WERI-Rb-1 (cell line): ENCODE results near the gene CCBE1.

Experiments used
- DNase-seq: peaks from one replicate; pipeline ENCODE4 v3.0.0-alpha.2; 2020
- H3K27ac ChIP-seq: fragments of 250-450 bp; sonication (Bioruptor Pico); 2 replicates; pipeline ENCODE4 v1.5.1; 2020; ENCODE audit warnings: mild to moderate bottlenecking, moderate library complexity
- H3K27me3 ChIP-seq: fragments of 250-450 bp; sonication (Bioruptor Pico); 2 replicates; pipeline ENCODE4 v1.5.1; 2021; ENCODE audit warnings: mild to moderate bottlenecking, low read depth, moderate library complexity; ENCODE audit not compliant: insufficient read depth, severe bottlenecking
- H3K36me3 ChIP-seq: fragments of 250-450 bp; sonication (Bioruptor Pico); 2 replicates; pipeline ENCODE4 v1.5.1; 2020; ENCODE audit warnings: mild to moderate bottlenecking, moderate library complexity
- H3K4me3 ChIP-seq: 2 replicates; pipeline ENCODE4 v1.5.1; 2011; ENCODE audit warnings: low read depth, mild to moderate bottlenecking, control low read depth, low read length
- H3K9me3 ChIP-seq: fragments of 250-450 bp; sonication (Bioruptor Pico); 2 replicates; pipeline ENCODE4 v1.5.1; 2021; ENCODE audit warnings: mild to moderate bottlenecking, moderate library complexity; ENCODE audit not compliant: severe bottlenecking
- TF ChIP-seq, protein P1 (sequence below): IDR thresholded peaks from 2 replicates; pipeline ENCODE4 v1.5.1; 2011; ENCODE audit warnings: low read depth, mild to moderate bottlenecking, control low read depth, inconsistent platforms, low read length

CCBE1 gene

DNA sequence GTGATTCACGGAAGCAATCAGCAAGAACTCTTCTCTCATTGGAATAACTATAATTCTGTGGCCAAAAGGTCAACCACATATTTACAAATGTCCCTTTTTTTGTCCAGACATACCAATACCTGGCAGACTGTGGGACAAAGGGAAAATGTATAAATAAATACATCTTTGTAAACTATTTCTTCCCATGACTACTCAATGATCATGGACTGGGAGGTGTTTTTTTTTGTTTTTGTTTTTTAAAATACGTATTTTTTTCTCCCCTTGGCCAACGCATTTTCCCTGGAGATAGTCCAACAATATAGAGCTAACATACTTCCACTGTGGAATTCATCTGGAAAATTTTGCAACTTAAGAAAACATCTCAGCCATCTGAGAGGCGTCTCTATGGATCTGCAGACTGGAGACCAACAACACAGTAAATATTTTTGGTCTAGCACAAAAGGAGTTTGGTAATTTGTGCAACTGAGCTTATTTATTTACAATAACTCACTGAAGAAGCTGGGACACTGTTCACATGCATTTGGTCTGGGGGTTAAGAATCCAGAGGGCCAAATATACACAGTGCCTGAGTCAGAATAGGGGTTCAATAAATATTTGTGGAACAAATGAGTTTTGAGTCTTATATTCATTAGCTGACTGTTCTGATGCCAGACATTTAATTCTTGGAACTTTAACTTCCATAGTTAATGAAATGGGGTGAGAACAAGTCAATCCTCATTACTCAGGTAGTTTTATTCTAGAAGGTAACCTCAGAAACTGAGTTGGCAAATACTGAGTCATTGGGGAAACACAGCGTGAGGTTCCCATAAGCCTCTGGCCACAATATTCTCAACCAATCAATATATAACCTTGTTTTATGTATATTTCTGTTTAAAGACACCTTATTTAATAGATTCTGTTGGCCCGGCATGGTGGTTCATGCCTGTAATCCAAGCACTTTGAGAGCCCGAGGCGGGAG lies 36.2 kb downstream of the CCBE1 start:
- Histone ChIP-seq H3K27ac (no peak overlapping the region), H3K27me3 (no peaks in the 10 kb centered on the region), H3K36me3 (no peaks in the 10 kb centered on the region), H3K4me3 (no peak overlapping the region), H3K9me3 (no peaks in the 10 kb centered on the region)
- TF ChIP-seq, protein P1, sequence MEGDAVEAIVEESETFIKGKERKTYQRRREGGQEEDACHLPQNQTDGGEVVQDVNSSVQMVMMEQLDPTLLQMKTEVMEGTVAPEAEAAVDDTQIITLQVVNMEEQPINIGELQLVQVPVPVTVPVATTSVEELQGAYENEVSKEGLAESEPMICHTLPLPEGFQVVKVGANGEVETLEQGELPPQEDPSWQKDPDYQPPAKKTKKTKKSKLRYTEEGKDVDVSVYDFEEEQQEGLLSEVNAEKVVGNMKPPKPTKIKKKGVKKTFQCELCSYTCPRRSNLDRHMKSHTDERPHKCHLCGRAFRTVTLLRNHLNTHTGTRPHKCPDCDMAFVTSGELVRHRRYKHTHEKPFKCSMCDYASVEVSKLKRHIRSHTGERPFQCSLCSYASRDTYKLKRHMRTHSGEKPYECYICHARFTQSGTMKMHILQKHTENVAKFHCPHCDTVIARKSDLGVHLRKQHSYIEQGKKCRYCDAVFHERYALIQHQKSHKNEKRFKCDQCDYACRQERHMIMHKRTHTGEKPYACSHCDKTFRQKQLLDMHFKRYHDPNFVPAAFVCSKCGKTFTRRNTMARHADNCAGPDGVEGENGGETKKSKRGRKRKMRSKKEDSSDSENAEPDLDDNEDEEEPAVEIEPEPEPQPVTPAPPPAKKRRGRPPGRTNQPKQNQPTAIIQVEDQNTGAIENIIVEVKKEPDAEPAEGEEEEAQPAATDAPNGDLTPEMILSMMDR: no peak
- no peak for DNase-seq

DNA sequence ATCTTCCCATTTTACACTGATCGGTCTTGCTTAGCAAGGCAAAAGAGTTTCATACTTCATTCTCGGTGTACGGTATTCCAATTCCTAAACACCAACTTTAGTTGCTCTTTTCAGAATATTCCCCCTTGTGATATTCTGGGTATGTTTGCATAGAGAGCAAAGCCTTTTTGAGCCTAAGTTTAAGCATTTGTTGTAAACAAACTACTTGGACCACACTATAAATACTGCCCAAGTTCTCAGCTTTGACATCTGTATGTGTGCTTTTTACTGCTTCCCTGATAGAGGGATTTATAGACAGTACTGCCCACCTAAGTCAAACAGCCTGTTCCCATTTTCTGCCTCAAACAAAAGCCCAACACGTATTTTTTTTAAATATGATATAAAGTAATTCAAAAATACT lies 36.9 kb downstream of the CCBE1 start:
- TF ChIP-seq, protein P1: no peak

DNA sequence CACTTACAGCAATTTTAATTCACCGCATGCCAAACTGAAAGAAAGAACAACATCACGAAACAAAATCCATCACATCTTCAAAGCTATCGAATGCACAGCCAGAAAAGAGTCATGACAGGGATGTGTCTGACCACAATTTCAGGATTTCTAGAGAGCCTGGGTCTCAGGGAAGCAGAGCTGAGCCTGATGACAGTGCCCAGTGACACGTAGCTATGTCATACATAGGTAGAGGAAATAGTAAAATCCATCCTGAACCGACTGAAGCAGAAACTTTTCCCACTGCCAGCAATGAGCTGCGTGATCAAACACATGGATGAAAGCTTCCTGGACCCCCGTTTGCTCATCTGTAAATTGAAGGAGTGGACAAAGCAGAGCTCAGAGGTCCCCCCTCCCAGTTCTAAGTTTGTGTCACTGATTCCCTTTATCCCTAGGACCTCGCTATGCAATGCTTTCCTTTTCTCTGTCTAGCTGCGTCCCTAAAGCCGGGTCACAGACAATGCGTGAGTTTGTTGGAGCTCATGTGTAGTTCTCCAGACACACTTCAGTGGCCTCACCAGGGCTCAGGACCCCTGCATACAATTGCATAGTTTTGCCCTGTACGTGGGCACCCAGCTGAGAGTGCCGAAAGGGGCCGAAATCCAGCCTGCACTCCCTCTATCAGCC lies 37.6 kb downstream of the CCBE1 start:
- no peak overlapping the region for H3K27ac ChIP-seq
- no peaks in the 10 kb centered on the region for H3K9me3 ChIP-seq
- DNase-seq: no peak
- H3K27me3 ChIP-seq: no peaks in the 10 kb centered on the region
- H3K4me3 ChIP-seq: no peak overlapping the region
- TF ChIP-seq, protein P1: no peak
- no peaks in the 10 kb centered on the region for H3K36me3 ChIP-seq

More for the DNA sequence above, 36.9 kb downstream of the CCBE1 start:
- H3K27me3 ChIP-seq: no peaks in the 10 kb centered on the region
- no peak overlapping the region for H3K27ac ChIP-seq
- no peak for DNase-seq
- no peaks in the 10 kb centered on the region for H3K36me3 ChIP-seq
- no peak overlapping the region for H3K4me3 ChIP-seq
- no peaks in the 10 kb centered on the region for H3K9me3 ChIP-seq

DNA sequence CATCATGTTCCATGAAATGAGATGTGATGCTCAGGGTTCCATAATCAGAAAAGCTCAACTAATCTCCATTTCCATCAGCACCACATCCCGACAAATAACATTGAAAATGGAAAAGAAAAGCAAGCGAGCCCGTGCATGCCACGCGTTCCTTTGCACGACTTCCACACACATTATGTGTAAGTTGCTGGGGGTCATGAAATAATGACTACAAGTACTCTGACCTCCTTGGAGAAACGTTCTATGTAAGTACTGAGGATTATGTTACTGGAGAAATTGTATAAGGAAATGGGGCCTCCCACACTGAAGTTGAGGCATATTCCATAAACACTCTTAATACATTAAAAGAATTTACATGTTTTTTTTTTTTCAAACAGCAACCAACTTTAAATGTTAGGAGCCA lies 38.3 kb downstream of the CCBE1 start:
- Histone ChIP-seq H3K4me3 (no peak overlapping the region), H3K27ac (no peak overlapping the region), H3K9me3 (no peaks in the 10 kb centered on the region), H3K27me3 (no peaks in the 10 kb centered on the region), H3K36me3 (no peaks in the 10 kb centered on the region)
- DNase-seq: no peak
- TF ChIP-seq, protein P1: no peak

DNA sequence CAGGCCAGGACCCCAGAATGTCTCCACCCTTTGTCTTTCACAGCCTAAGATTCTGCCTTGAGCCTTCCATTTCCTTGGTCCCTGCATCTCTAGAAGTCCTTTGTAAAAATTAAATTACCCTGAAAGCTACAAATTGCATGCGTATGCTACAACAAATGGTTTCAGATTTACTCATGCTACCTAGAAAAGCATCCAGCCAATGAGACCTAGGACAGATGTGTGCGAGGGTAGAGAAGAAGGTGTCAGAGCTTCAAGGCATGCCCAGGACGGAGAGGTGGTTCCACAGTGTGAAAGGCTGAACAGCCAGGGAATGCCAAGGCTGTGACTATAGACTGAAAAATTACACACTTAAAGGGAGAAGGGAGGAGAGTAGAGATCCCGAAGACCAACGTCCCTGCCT lies 40.2 kb downstream of the CCBE1 start:
- H3K27ac ChIP-seq: no peak overlapping the region
- no peak overlapping the region for H3K4me3 ChIP-seq
- H3K27me3 ChIP-seq: no peaks in the 10 kb centered on the region
- no peaks in the 10 kb centered on the region for H3K36me3 ChIP-seq
- no peaks in the 10 kb centered on the region for H3K9me3 ChIP-seq
- no peak for DNase-seq
- TF ChIP-seq, protein P1: no peak
